ENCODE data around the gene SH3GL1. TPM values are rescaled to one million over a fixed set of nuclear protein-coding genes. Genes with fewer than 3 reads are reported as not detected.
A peak's percentile ranks its signal among the peaks of the same experiment; 100 is the strongest.

Gene SH3GL1
- total RNA-seq, 1 donor from 2014 or later = 61.4 TPM

GRCh38 chr19:4327877-4328242, 72.5 kb downstream of the SH3GL1 start:
- peaks cover 6 to 8% of the 10 kb centered on the region in 2 donors for H3K4me1 ChIP-seq
- H3K27me3 ChIP-seq = no peaks in the 10 kb centered on the region
- peak overlapping the region; percentile 40 to 65 for H3K4me3 ChIP-seq
- intact Hi-C loops (cut with DNase I) = loop anchor here (1.0 kb wide), 2 partner anchors 15 to 74 kb away; partner anchors contain the start of genes CHAF1A and MPND
- TF ChIP-seq, protein P1, sequence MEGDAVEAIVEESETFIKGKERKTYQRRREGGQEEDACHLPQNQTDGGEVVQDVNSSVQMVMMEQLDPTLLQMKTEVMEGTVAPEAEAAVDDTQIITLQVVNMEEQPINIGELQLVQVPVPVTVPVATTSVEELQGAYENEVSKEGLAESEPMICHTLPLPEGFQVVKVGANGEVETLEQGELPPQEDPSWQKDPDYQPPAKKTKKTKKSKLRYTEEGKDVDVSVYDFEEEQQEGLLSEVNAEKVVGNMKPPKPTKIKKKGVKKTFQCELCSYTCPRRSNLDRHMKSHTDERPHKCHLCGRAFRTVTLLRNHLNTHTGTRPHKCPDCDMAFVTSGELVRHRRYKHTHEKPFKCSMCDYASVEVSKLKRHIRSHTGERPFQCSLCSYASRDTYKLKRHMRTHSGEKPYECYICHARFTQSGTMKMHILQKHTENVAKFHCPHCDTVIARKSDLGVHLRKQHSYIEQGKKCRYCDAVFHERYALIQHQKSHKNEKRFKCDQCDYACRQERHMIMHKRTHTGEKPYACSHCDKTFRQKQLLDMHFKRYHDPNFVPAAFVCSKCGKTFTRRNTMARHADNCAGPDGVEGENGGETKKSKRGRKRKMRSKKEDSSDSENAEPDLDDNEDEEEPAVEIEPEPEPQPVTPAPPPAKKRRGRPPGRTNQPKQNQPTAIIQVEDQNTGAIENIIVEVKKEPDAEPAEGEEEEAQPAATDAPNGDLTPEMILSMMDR (IDR thresholded peaks at IDR 0.05) = no peak
- H3K27ac ChIP-seq = no peak overlapping the region
- H3K9me3 ChIP-seq = no peaks in the 10 kb centered on the region
- DNase-seq (ENCODE audit: low spot score in 2 of 2) = no peak
- H3K36me3 ChIP-seq = no peaks in the 10 kb centered on the region

DNA sequence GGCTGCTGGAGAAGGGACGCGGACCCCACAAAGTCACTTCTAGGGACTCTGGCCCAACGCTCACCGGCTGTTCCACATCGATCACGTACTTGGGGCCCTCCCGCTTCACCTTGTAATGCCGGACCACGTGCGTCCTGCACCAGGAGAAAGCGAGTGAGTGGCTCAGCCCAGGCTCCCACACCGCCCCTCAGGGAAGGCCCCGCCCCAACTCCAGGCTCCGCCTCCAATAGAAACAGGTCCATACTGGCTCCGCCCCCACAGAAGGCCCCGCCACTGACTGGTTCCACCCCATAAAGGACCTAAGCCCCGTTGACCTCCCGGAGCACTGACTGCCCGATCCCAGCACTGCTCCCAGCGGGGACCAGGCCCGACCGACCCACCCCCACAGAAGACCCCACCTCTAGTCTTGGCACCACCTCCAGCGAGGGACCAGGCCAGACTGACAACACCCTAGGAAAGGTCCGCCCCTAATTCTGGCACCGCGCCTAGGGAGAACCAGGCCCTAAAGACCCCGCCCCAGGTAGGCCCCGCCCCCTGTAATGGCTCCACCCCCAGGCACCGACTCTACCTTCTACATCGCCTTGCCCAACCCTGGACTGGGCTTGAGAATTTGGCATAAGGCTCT, 73.0 kb downstream of the SH3GL1 start:
- DNase-seq (ENCODE audit: low spot score in 2 of 2) = peak; percentile 32 to 85
- Histone ChIP-seq H3K36me3 (no peaks in the 10 kb centered on the region), H3K4me3 (peak overlapping the region; percentile 40 to 65), H3K27ac (no peak overlapping the region), H3K27me3 (no peaks in the 10 kb centered on the region), H3K4me1 (peaks cover 6 to 8% of the 10 kb centered on the region in 2 donors), H3K9me3 (no peaks in the 10 kb centered on the region)
- intact Hi-C loops (cut with DNase I) = no loop called here
- TF ChIP-seq, protein P1 (IDR thresholded peaks at IDR 0.05) = no peak

- DNase-seq (ENCODE audit: low spot score in 2 of 2) = no peak
- Histone ChIP-seq H3K4me1 (peaks cover 6 to 8% of the 10 kb centered on the region in 2 donors), H3K36me3 (no peaks in the 10 kb centered on the region), H3K9me3 (no peaks in the 10 kb centered on the region), H3K27me3 (no peaks in the 10 kb centered on the region), H3K4me3 (peak overlapping the region; percentile 40 to 65), H3K27ac (no peak overlapping the region)
- TF ChIP-seq, protein P1 (IDR thresholded peaks at IDR 0.05) = no peak
- intact Hi-C loops (cut with DNase I) = no loop called here
These were observed 73.5 kb downstream of the SH3GL1 start for GRCh38 chr19:4326837-4327251.

DNA sequence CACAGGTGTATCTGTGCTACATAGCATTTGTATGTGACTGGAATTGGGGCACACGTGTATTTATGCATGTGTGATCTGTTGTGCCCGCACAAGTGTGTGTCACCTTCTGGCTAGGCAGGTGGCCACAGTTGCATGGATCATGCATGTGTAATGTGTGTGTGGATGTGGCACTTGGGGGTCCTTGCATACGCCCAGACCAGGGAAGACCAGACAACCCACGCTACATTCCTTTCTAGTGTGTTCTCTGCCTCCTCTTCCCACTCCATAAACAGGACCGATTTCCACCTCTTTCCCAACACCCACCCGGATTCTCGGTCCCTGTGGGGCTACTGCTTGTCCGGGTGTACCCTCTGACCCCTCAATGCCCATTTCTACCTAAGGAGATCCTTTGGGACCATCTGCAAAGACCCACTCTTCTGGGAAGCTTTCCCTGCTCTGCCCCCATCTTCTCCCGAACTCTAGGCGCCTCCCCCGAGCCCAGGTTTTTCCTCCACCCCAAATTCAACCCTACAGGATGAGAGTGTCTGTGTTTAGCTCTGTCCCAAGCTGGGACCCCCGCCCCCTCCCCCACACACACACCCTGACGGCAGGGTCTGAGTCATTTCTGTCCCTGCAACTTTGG, 74.0 kb downstream of the SH3GL1 start:
- Histone ChIP-seq H3K27me3 (no peaks in the 10 kb centered on the region), H3K4me3 (peak overlapping the region in 1 of 2 donors; percentile 65)
- intact Hi-C loops (cut with DNase I) = no loop called here

GRCh38 chr19:4324228-4324627, 76.1 kb downstream of the SH3GL1 start:
- Histone ChIP-seq H3K27me3 (no peaks in the 10 kb centered on the region), H3K36me3 (no peaks in the 10 kb centered on the region), H3K9me3 (no peaks in the 10 kb centered on the region), H3K4me3 (no peak overlapping the region), H3K27ac (no peak overlapping the region), H3K4me1 (peaks cover 6 to 8% of the 10 kb centered on the region in 2 donors)
- no peak for DNase-seq (ENCODE audit: low spot score in 2 of 2)
- intact Hi-C loops (cut with DNase I) = no loop called here
- TF ChIP-seq, protein P1 (IDR thresholded peaks at IDR 0.05) = no peak

More for the DNA sequence above, 74.0 kb downstream of the SH3GL1 start:
- H3K27ac ChIP-seq = no peak overlapping the region
- DNase-seq (ENCODE audit: low spot score in 2 of 2) = no peak
- H3K9me3 ChIP-seq = no peaks in the 10 kb centered on the region
- H3K4me1 ChIP-seq = peaks cover 6 to 8% of the 10 kb centered on the region in 2 donors
- no peaks in the 10 kb centered on the region for H3K36me3 ChIP-seq
- TF ChIP-seq, protein P1 (IDR thresholded peaks at IDR 0.05) = no peak
